ENCODE measurements around the gene DNM3.
"Not testable (repeated sequence)": the region's sequence is repeated elsewhere in the genome, so short reads cannot be mapped to it uniquely, and the experiment has no call there.

DNM3 gene

DNA sequence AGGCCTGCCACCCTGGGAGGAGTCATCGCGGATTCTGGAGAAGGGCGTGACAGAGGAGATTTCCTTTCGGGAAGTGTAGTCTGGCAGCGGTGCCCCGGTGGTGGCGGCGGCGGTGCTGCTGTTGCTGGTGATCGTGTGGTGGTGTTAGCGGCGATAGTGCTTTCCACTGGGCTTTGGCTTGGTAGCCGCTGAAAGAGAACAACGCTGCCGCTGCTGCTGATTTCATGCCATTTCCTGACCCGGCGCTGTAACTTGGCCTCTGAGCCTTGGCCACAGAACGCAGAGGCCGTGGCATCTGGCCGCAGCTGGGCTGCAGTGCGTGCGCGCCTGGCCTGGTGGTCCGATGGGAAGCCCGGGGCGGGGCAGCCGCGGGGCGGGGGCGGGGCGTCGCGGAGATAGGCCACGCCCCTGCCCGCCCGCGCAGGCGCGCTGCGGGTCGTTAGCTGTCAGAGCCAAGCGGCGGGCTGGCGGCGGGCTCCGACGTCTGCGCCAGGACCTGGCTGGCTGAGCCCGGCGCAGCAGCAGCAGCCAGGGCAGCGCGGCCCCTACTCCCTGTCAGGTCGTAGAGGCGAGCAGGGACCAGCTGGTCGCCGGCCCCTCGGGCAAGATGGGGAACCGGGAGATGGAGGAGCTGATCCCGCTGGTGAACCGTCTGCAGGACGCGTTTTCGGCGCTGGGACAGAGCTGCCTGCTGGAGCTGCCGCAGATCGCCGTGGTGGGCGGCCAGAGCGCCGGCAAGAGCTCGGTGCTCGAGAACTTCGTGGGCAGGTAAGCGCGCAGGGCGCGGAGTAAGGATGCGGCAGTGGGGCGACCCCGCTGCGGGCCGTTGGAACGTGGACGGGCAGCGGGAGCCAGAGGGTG lies at the start of gene DNM3:
TSS of gene DNM3 (plus strand) at position 449 of the 861 bp plus-strand sequence. CDS start at position 608, 159 bp downstream.
- DNase-seq (ENCODE audit: low read depth in 2 of 2) = peak; percentile 53 to 57

DNA sequence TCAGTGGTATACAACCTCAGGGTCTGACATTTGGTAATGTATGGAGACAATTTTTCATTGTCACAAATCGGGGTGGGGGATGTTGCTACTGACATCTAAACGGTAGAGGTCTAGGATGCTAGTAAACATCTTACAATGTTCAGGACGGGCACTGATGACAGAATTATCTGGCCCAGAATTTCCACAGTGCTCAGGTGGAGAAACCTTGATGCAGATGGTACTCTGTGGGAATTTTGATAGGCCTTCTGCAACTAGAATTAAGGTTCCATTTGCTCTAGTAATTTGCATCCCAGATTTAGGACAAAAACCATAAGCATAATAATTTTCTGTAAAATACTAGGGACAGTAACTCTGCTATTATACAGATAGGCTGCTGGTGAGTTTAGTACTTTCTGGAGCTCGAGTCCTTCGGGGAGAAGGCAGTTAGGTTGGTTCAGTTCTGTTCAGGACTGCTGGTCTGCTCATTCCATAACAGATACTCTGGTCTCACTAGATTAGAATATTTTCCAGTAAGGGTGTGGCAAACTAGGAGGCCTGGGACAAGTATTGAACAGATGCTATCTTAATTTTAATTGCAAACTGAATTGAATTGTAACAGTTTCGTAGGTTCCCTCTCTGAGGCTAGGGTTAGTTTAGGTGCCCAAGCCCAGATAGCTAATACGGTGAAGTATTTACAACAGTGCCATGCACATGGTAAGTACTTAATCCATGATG lies 48.5 kb upstream of the DNM3 start:
- DNase-seq (ENCODE audit: low read depth in 2 of 2) = no peak

DNA sequence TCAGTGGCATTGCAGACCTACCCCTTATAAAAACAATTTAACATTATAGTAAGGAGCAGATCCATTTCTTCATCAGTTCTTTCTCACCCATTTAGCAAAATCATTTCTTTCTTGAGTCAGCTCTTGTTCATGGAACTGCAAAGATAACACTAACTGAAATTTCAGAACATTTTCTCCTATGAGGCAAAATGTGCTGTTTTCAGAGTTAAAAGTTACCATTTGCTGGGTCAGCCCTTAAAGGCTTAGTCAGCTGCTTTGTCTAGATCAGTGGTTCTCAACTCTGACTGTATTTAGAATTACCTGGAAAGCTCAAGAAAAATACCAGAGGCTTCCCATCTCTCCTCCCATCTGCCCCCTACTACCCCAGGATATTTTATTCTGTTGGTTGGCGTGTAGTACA lies 47.7 kb upstream of the DNM3 start:
- DNase-seq (ENCODE audit: low read depth in 2 of 2) = no peak

DNA sequence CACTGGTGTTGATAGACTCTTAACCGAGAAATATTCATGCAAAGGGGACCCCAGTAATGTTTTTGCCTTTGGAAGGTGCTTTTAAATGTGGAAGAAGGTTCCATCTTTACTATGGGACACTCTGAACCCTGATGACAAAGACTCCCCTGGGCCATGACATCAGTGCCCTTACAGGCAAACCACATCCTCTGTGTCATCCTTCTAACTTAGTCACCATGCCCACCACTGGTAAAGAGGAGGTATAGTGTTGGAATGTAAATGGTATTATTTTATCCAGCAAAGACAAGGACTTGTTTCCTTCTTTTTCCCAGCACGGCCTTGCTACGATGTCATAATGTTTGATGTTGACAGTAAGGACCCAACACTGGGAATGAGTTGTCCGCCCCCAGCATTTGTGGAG lies 47.2 kb upstream of the DNM3 start:
- DNase-seq (ENCODE audit: low read depth in 2 of 2) = no peak

DNA sequence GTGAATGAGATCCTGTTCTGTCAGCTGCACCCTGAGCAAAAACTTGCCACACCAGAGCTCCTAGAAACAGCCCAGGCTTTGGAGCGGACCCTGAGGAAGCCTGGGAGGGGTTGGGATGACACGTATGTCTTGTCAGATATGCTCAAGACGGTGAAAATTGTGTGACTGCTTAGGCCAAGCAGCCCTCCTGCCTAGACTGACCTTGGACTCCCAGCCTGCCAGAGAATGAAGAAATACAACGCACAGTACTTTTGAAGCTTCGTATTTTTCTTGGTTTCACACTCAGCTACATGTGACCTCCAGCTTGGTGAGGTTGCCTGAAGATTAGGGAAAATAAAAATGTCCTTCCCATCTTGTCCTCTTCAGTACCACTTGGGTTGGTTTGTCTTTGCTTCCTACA lies 44.7 kb upstream of the DNM3 start:
- no peak for DNase-seq (ENCODE audit: low read depth in 2 of 2)

DNA sequence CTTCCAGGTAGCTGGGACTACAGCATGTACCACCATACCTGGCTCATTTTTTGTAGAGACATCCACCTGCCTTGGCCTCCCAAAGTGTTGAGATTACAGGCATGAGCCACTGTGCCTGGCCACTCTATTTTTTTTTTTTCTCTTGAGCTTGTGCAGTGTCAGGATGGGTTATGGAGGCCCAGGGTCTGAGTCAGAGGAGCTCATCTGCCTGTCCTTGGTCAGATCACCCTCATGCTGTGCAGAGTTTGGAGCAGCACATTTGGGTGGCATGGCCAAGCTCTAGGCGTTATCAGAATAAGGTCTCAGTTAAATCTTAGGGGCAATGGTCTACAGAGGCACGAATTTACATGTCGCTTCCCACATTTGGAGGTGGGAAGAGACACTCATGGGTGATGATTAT lies 43.0 kb upstream of the DNM3 start:
- DNase-seq (ENCODE audit: low read depth in 2 of 2) = no peak

DNA sequence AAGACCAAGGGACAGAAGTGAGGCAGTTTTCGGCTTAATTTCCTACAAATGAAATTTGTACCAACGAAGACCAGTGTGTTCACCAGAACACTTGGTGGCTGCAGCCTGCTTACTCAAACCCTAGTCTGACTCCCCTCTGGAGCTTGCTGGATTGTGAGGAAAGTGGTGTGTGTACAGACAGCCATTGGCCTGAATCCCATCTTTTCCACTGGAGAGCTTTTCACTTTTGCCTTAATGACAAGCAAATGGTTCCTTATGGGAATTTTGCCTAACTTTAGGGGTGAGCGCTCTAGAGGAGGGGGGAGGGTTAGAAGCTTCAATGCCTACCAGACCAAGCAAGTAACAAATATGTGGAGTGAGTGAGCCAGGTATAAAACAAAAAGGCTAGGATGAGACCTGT lies 42.5 kb upstream of the DNM3 start:
- DNase-seq (ENCODE audit: low read depth in 2 of 2) = no peak

DNA sequence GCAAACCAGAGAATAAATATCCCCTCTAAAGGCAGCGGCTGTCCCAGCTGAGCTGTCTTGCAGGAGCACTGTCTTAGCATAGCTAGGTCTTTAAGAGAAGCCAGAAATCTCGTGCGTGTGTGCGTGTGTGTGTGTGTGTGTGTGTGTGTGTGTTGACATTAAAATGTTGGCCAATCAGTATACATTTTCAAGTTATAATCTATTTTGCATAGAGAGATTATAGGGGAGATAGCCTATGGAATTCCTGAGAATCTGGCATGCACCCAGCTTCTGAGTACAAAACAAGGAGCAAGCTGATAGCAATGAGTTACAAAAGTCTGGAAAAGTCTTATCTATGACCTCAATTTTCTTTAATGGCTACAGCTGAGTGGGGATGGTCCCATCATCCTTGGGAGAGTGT lies 42.1 kb upstream of the DNM3 start:
- DNase-seq (ENCODE audit: low read depth in 2 of 2) = no peak

DNA sequence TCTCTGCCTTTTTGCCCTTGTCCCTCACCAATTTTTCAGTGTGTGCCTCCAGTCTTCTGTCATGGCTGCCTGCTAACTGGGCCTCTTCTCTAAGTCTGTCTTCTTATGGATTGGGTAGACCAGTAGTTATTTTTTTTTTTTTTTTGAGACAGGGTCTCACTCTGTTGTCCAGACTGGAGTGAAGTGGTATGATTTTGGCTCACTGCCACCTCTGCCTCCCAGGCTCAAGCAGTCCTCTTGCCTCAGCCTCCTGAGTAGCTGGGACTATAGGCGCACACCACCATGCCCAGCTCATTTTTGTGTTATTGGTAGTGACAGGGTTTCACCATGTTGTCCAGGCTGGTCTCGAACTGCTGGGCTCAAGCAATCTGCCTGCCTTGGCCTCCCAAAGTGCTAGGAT lies 41.6 kb upstream of the DNM3 start:
- DNase-seq (ENCODE audit: low read depth in 2 of 2) = not testable (repeated sequence)

DNA sequence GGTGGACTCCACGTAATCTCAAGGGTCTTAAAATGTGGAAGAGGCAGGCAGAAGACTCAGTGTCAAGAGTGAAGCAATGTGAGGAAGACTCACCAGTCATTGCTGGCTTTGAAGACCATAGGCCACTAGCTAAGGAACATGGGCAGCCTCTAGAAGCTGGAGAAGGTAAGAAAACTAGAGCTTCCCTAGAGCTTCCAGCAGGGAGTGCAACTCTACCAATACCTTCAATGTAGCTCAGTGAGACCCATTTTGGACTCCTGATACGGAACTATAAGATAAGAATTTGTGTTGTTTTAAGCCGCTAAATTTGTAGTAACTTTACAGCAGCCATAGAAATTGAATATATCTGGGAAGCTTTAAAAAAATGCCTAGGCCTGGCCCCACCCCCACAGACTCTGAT lies 41.0 kb upstream of the DNM3 start:
- no peak for DNase-seq (ENCODE audit: low read depth in 2 of 2)

DNA sequence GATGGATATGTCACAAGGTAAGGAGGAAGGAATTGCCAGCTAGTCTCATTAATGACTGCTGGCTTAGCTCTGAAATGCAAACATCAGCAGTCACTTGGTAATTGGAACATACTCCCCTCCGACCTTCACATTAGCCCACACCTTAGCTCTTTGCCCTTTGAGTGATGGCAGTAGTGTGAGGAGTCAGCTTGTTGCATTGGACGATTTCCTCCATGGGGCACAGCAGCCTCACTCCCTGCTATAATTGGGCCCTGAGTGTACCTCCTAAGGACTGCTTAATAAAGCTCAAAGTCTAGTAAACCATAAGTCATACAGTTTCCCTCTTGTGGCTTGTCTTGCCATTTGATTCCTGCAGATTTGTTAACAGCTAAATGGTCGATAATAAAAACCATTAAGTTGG lies 40.4 kb upstream of the DNM3 start:
- no peak for DNase-seq (ENCODE audit: low read depth in 2 of 2)

DNA sequence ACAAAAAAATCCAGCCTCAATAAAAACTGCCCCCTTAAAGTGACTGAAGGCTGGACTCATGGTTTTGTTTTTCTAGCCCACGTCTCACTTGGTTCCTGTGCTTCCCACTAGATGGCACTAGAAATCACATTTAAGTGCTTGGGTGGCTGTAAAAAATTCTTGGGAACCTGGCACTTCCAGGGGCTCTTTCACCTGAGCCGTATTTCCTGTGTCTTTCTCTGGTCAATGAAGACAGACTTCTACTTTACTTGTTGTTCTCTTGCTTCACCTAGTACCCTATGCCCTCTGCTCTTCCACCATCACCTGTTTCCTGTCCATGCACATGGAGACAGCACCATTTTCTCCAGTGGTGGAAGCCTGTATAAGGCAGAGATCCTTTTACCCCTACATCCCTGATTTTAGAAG lies 39.8 kb upstream of the DNM3 start:
- DNase-seq (ENCODE audit: low read depth in 2 of 2) = no peak

DNA sequence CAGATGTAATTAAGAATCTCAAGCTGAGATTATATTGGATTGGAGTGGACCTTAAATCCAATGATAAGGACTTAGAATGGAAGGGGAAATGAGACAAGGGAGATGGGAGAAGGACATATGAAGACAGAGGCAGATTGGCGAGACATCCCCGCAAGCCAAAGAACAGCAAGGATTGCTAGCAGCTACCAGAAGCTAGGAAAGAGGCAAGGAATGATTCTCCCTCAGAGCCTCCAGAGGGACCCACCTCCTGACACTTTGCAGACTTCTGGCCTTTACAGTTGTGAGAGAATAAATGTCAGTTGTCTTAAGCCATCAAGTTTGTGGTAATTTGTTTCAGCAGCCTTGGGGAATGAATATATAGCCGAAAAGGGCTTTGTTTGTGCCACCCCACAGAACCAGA lies 39.1 kb upstream of the DNM3 start:
- no peak for DNase-seq (ENCODE audit: low read depth in 2 of 2)

DNA sequence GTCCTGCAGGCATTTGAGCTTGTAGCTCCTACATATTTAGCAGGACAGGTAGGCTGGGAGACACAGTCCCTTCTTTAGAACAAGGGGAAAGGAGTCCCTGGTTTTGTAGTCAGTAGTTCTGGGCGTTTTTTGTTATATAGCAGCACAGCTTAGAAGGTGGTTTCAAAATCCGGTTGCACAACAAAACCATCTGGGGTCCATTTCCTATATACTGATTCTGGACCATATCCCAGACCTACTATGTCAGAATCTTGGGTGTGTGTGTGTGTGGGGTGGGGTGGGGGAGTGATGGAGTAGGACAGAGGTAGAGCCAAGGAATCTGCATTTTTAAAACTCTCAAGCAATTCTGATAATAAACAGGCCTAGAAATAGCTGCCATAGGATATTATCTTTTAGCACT lies 38.3 kb upstream of the DNM3 start:
- DNase-seq (ENCODE audit: low read depth in 2 of 2) = no peak

DNA sequence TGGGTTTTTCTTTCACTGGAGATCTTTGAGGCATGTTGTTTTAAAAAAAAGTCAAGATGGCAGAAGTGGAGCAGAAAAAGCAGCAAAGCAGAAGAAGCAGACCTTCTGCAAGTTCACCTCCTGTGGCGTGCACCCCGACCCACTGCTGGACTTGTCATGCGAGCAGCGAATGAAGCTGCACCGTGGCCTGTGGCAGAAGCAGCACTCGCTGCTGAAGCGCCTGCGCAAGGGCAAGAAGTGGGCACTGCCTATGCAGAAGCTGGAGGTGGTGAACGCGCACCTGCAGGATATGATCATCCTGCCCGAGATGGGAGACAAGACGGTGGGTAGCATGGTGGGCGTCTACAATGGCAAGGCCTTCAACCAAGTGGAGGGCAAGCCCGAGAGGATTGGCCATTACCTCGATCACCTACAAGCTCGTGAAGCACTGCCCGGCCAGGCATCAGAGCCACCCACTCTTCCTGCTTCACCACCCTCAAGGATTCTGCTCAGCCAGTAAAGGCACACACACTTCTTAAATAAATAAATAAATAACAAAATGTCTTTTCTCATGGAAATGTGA lies 37.8 kb upstream of the DNM3 start:
- no peak for DNase-seq (ENCODE audit: low read depth in 2 of 2)

DNA sequence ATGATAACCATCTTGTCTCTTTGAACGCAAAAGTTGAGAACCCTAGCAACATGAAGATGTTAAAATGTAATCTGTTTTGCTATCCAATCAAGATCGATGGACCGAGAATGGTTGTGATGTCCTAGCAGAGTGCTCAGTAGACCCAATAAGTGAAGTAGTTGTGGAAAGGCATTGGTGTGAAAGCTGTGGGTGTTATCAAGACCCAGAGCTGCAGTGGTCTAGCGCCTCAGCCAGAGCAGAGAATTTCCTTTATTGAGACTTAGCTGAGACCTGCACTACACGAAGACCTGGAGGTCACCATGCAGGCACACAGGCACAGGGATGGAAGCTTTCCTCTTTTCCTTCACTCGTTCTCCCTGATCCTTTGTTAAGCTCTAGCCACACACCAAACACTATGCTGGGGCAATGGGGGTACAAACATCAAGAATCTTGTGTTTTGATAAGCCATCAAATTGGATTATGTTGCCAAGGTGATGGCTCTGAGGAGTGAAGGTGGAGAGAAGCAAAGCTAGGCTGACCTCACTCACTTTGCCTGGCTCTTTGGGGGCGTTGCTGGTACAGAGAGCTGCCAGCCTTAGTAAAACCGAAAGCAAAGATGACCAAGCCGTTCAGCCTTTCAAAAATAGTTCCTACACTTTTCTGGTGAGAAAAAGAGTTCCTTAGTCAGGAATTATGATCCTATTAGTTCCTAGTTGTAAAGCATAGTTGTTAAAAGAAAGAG lies 35.7 kb upstream of the DNM3 start:
- no peak for DNase-seq (ENCODE audit: low read depth in 2 of 2)

DNA sequence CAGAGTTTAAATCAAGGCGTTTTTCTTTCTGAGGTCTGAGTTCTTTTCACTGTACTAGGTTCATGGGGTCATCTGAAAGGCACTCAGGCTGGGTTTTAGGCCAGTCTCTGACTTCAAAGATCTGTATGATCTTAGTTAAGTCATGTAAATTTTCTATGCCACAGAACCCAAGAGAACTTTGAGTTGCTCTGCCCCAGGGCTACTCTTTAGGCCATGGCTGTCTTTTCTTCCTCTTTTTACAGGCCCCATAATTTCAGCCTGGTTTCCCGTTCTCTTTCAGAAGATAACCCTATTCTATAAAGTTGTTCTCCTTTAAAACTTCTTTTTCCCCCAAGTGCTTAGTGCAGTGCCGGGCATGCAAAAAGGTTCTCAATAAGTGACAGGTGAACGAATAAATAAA lies 33.7 kb upstream of the DNM3 start:
- no peak for DNase-seq (ENCODE audit: low read depth in 2 of 2)

DNA sequence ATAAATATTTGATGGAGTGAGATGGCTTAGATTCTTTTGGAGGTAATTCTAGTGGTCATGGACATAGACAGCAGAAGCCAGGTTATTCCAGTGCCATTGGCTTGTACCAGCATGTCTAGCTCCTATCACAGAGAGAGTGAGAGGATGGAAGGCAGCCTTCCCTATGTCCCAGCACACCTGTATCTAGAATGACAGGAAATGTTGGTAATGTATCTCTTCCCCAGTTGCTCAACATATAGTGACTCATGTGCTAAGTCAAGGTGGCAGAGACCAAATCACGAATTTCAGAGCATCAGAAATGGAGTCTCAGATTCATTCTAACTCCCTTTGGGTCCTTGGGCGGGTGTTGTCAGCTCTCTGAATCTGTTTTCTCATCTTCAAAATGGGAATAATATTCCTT lies 31.5 kb upstream of the DNM3 start:
- DNase-seq (ENCODE audit: low read depth in 2 of 2) = no peak

DNA sequence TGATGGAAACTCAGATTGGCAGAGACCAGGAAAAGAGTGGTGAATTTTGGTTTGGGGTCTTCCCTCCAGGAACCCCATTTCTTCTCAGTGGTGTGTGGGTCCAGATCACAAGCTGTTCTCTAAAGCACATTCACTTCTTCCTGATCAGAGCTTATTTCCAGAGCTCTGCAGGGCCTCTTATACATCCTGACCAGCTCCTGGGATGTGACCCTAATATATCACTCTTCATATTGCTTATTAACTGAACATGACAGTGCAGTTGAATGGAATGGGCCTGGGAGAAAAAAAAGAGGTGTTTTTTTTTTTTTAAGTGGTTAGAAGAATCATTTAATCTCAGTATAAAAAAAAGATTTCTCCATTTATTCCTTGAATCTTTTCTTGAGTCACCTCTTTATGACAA lies 29.6 kb upstream of the DNM3 start:
- DNase-seq (ENCODE audit: low read depth in 2 of 2) = no peak

DNA sequence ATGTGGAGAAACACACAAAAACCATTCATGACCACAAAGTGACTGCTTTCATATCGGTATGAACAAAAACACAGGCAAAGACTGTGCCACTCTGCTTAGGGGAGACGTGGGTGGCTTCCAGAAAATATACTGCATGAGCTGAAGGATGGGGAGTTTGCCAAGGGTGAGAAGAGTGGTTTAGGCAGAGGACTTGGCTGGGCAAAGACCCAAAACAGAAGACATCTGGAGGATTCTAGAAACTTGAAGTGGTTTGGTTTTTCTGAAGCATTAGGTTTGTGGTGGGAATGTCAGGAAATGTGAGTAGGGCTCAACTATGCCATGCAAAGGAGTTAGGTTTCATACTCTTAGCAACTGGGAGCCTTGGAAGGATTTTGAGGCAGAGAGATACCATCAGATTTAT lies 26.6 kb upstream of the DNM3 start:
- DNase-seq (ENCODE audit: low read depth in 2 of 2) = no peak

DNA sequence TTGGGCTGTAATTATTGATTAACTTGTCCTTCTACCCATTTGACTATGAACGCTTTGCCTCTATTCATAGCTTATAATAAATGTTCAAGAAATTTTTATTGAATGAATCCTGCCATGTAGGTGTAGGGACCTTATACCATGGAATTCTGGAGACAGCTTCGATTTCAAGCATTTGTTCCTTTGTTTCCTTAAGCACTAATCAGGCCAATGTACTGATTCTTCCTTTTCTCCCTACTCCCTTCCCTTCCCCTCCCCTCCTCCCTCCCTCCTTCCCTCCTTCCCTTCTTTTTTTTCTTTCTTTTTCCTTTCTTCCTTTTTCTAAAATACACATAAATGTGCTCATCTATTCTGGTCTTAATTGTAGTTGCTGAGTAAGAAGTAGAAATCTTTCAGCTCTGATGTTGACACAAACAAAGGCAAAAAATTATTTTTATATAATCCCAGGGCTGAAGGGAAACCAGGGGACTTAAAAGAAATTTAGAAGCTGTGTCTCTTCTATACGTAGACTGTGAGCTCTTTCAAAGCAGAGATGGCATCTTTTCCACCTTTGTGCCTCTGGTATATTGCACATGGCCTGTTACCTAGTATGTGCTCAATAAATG lies 24.9 kb upstream of the DNM3 start:
- no peak for DNase-seq (ENCODE audit: low read depth in 2 of 2)
